ENCODE measurements around the gene NLRP12. TPM values are rescaled to one million over a fixed set of nuclear protein-coding genes. Genes with fewer than 3 reads are reported as not detected.

The NLRP12 gene
- total and polyA plus RNA-seq, 10 of the 15 experiments (the other 5 are each of a cell fraction or from before 2014, with no cell fraction given) = not detected

DNA sequence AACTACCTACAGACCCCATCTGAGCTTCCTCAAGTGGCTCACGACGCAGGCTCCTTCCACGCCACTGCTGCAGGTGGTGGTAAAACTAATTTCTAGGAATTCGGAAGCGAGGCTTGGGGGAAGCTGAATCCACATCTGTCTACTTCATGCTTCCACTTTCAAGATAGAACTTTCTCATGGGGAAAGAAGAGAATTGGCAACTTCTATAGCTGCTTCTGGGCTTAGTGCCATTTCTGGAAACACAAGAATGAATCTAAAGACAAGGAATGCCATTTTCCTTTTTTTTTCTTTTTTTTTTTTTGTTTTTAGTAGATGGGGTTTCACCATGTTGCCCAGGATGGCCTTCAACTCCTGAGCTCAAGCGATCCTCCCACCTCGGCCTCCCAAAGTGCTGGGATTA is 2.8 kb upstream of the NLRP12 start:
- Histone ChIP-seq H2AFZ (ENCODE audit: control insufficient read depth, low read depth, low read length) (no peak overlapping the region), H4K20me1 (ENCODE audit: control insufficient read depth, insufficient read depth) (no peaks in the 10 kb centered on the region), H3K4me1 (ENCODE audit: control insufficient read depth, insufficient read depth, low read length) (no peaks in the 10 kb centered on the region), H3K79me2 (ENCODE audit: control insufficient read depth, insufficient read depth, low read length) (no peaks in the 10 kb centered on the region), H3K9ac (ENCODE audit: control insufficient read depth, insufficient read depth, low read length) (no peak overlapping the region), H3K27ac (ENCODE audit: control insufficient read depth, insufficient read depth) (no peak overlapping the region), H3K36me3 (ENCODE audit: control insufficient read depth in 2 of 2, insufficient read depth in 2 of 2, low read length in 1 of 2) (no peaks in the 10 kb centered on the region), H3K27me3 (replicated peaks in 1 of 2; ENCODE audit: control insufficient read depth in 2 of 2, insufficient read depth in 2 of 2, low read length in 1 of 2) (no peaks in the 10 kb centered on the region), H3K4me3 (no peak overlapping the region), H3K4me2 (ENCODE audit: control insufficient read depth, insufficient read depth) (no peak overlapping the region), H3K9me3 (replicated peaks; ENCODE audit: control insufficient read depth, insufficient read depth, low read length) (no peaks in the 10 kb centered on the region)
- WGBS (ENCODE audit: insufficient coverage, insufficient replicate concordance, low lambda C conversion rate, missing lambda C conversion rate) = 64% methylated on average over 7 of the region's 7 CpGs
- ChIA-PET RAD21 (ENCODE audit: unreplicated experiment) (no interaction called here), CTCF (no interaction called here), POLR2A (no interaction called here), SMC1A (ENCODE audit: uncharacterized antibody, unreplicated experiment) (no interaction called here)
- TF ChIP-seq NFYB (IDR thresholded peaks at IDR 0.05; ENCODE audit: insufficient read depth, low read depth, low read length) = no peak
- TF ChIP-seq, protein P1, sequence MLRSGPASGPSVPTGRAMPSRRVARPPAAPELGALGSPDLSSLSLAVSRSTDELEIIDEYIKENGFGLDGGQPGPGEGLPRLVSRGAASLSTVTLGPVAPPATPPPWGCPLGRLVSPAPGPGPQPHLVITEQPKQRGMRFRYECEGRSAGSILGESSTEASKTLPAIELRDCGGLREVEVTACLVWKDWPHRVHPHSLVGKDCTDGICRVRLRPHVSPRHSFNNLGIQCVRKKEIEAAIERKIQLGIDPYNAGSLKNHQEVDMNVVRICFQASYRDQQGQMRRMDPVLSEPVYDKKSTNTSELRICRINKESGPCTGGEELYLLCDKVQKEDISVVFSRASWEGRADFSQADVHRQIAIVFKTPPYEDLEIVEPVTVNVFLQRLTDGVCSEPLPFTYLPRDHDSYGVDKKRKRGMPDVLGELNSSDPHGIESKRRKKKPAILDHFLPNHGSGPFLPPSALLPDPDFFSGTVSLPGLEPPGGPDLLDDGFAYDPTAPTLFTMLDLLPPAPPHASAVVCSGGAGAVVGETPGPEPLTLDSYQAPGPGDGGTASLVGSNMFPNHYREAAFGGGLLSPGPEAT (IDR thresholded peaks at IDR 0.05; ENCODE audit: low read depth) = no peak
- TF ChIP-seq RB1 (IDR thresholded peaks at IDR 0.05; ENCODE audit: borderline replicate concordance) = no peak
- no peak for TF ChIP-seq KAT2A (conservative IDR thresholded peaks at IDR 0.05; ENCODE audit: control insufficient read depth, low read depth, low read length)
- FAIRE-seq (no peak), DNase-seq (ENCODE audit: low read depth, low spot score) (no peak), ATAC-seq (no peak)
- in situ Hi-C loops (cut with MboI) = no loop called here
- BruUV-seq (replicated peaks) = no TSS peak
- intact Hi-C loops (cut with micrococcal nuclease; ENCODE audit: unreplicated experiment) = no loop called here

DNA sequence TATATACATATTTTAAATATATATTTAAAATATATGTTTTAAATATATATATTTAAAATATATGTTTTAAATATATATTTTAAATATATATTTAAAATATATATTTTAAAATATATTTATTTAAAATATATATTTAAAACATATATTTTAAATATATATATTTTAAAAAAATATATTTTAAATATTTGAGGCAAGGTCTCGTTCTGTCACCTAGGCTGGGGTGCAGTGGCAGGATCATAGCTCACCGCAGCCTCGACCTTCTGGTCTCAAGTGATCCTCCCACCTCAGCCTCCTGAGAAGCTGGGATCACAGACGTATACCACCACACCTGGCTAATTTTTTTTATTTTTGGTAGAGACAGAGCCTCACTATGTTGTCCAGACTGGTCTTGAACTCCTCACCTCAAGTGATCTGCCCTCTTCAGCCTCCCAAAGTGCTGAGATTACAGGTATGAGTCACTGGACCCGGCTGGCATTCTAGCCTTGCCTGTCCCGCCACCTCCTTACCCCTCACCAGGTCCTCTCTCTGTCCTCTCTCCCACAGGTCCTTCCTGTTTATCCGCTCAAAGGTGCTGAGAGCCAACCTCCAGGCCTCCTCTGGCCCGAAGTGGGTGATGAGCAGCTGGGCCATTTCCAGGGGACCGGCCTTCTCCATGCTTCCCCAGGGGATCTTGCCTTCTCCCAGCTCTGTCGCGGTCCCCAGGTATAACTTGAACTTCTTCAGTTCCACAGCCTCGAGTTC is 564 bp downstream of the NLRP12 start:
- Histone ChIP-seq H3K79me2 (ENCODE audit: control insufficient read depth, insufficient read depth, low read length) (no peaks in the 10 kb centered on the region), H3K36me3 (ENCODE audit: control insufficient read depth in 2 of 2, insufficient read depth in 2 of 2, low read length in 1 of 2) (no peaks in the 10 kb centered on the region), H3K4me1 (ENCODE audit: control insufficient read depth, insufficient read depth, low read length) (no peaks in the 10 kb centered on the region), H2AFZ (ENCODE audit: control insufficient read depth, low read depth, low read length) (no peak overlapping the region), H3K9me3 (replicated peaks; ENCODE audit: control insufficient read depth, insufficient read depth, low read length) (no peaks in the 10 kb centered on the region), H3K4me3 (no peak overlapping the region), H3K27me3 (replicated peaks in 1 of 2; ENCODE audit: control insufficient read depth in 2 of 2, insufficient read depth in 2 of 2, low read length in 1 of 2) (no peaks in the 10 kb centered on the region), H4K20me1 (ENCODE audit: control insufficient read depth, insufficient read depth) (no peaks in the 10 kb centered on the region), H3K4me2 (ENCODE audit: control insufficient read depth, insufficient read depth) (no peak overlapping the region), H3K27ac (ENCODE audit: control insufficient read depth, insufficient read depth) (no peak overlapping the region), H3K9ac (ENCODE audit: control insufficient read depth, insufficient read depth, low read length) (no peak overlapping the region)
- no TSS peak for BruUV-seq (replicated peaks)
- FAIRE-seq = no peak
- 16% methylated on average over 11 of the region's 12 CpGs for WGBS (ENCODE audit: insufficient coverage, insufficient replicate concordance, low lambda C conversion rate, missing lambda C conversion rate)
- POLR2A ChIA-PET = no interaction called here
- no peak for ATAC-seq
- CTCF ChIA-PET = no interaction called here
- intact Hi-C loops (cut with micrococcal nuclease; ENCODE audit: unreplicated experiment) = no loop called here
- DNase-seq (ENCODE audit: low read depth, low spot score) = no peak
- SMC1A ChIA-PET (ENCODE audit: uncharacterized antibody, unreplicated experiment) = no interaction called here
- in situ Hi-C loops (cut with MboI) = no loop called here
- RAD21 ChIA-PET (ENCODE audit: unreplicated experiment) = no interaction called here
- no peak for TF ChIP-seq ZNF687 (IDR thresholded peaks at IDR 0.05)
- no peak for TF ChIP-seq RAD51 (IDR thresholded peaks at IDR 0.05)
- TF ChIP-seq, protein P2, sequence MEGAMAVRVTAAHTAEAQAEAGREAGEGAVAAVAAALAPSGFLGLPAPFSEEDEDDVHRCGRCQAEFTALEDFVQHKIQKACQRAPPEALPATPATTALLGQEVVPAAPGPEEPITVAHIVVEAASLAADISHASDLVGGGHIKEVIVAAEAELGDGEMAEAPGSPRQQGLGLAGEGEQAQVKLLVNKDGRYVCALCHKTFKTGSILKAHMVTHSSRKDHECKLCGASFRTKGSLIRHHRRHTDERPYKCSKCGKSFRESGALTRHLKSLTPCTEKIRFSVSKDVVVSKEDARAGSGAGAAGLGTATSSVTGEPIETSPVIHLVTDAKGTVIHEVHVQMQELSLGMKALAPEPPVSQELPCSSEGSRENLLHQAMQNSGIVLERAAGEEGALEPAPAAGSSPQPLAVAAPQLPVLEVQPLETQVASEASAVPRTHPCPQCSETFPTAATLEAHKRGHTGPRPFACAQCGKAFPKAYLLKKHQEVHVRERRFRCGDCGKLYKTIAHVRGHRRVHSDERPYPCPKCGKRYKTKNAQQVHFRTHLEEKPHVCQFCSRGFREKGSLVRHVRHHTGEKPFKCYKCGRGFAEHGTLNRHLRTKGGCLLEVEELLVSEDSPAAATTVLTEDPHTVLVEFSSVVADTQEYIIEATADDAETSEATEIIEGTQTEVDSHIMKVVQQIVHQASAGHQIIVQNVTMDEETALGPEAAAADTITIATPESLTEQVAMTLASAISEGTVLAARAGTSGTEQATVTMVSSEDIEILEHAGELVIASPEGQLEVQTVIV (IDR thresholded peaks at IDR 0.05; ENCODE audit: borderline replicate concordance, partially characterized antibody) = no peak
- TF ChIP-seq SPI1 (IDR thresholded peaks at IDR 0.05; ENCODE audit: borderline replicate concordance, insufficient read depth, low read depth, low read length) = no peak

Data from GM12878 (cell line).